Pericardium fibroblast (primary cell): ENCODE results near the gene ZCCHC7. TPM values are rescaled to one million over a fixed set of nuclear protein-coding genes. Genes with fewer than 3 reads are reported as not detected.

ENCODE experiments used
- total RNA-seq: library from RNA; depleted of rRNA; stranded (reverse); fragments of >200 nt; gene quantifications from 2 replicates; pipeline ENCODE4 v1.2.3, GENCODE V29; 2015

Gene ZCCHC7
- 13.9 and 15.7 TPM in 2 replicates for total RNA-seq

DNA sequence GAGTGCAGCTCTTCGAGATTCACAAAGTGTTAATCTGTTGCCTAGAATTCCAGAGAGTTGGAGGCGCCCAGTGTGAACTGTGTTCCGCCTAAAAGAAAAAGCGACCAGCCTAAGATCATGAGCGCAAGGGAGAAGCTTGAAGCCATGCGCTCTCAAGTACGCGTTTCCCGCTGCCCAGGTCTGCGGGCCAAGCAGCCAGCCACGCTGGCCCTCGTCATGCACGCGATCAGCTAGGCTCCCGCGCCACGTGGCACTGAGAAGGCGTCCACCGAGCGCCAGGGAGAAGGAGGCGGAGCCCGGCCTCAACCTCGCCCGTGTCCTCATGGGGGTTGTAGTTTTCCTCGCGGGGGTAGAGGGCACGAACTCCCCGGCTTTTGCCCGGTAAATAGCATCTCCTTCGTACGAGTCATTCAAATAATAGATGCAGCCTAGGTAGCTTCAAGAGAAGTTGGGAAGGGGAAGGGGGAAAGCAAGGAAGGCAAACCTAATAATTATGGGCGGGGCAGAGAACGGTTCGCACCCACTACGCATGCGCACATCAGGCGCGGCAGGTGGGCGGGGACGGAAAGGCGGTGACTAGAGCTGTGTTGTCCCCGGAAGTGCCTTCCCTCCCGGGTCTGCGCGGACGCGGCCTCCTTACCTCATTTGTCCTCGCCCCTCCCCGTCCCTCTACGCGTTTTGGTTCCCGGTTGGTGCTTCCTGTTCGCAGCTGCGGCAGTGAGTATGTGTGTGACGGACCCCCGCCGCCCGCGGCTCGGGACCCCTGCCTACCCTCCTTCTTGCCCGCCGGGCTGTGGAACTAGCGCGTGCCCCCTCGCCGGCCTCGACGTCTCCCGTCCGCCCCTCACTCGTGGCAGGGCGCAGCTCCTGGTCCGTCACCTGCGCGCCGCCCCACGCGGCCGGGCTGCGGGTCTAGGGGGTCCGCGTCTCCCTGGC, at the start of gene ZCCHC7:
TSS of gene ZCCHC7 (plus strand) at position 668 of the 936 bp plus-strand sequence.

Other genes with a start within 250 kb of the ZCCHC7 start
- gene PAX5, start 86.3 kb upstream of the ZCCHC7 start, total RNA-seq: not detected in 2 replicates